ENCODE data around the gene OSTN.
"Not testable (repeated sequence)": the region's sequence is repeated elsewhere in the genome, so short reads cannot be mapped to it uniquely, and the experiment has no call there.

The OSTN gene

DNA sequence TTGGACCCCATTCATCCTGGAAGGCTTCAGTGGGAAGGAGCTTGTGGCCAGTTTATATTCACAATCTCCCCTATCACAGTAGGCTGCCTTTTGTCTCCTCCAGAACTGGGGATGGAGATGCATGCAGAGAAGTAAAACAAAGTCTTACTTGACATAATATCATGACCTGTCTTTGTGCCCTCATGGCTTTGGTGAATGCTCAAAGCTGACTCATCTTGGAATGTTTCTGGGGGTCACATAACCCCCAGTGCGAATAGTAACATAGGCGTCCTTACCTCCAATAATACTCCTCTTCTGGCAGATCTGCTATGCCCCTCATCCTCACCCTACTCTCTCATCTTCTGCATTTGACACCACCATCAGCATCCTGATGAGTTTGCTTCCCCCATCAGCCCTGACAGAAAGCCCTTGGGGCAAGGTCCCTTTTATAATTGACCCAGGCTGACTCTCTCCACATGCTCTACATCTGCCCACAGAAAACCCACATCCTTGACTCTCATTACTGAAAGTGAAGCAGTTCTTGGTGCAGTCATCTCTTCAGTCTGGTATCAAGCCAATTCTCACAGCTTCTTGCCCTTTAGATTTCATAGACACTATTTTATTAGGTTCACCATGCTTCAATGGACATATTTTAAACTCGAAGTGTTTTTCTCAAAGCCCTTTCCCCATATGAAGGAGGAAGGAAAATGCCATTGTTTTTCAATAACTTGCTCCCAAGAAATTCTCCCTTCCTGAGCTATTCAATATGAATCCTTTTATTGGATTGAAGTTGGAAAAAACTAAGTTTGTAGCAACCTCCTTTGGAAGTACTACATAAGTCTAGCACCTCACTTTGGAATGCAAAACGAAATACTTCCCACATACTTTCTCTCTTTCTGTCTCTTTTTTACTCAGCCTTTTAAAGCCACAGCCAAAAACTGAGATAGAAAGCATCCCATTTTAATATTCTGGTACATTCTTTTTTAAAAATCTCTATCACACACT is 36.6 kb downstream of the OSTN start:
- no peak for DNase-seq

DNA sequence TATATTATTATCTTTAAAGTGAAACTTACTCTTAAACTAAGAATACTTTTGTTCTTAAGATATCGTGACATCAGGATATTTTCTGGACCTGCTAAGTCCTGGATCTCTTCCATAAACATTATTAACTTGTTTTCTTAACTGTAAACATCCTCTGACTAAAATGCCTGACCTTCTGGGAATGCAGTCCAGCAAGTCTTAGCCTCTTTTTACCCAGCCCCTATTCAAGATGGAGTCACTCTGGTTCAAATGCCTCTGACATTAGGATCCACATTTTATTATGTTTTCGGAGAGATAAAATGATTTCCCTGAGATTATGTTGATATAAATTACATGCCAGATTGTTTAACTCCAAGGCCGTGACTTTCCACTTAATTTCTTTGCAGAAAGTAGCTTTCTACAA is 37.6 kb downstream of the OSTN start:
- DNase-seq = no peak

DNA sequence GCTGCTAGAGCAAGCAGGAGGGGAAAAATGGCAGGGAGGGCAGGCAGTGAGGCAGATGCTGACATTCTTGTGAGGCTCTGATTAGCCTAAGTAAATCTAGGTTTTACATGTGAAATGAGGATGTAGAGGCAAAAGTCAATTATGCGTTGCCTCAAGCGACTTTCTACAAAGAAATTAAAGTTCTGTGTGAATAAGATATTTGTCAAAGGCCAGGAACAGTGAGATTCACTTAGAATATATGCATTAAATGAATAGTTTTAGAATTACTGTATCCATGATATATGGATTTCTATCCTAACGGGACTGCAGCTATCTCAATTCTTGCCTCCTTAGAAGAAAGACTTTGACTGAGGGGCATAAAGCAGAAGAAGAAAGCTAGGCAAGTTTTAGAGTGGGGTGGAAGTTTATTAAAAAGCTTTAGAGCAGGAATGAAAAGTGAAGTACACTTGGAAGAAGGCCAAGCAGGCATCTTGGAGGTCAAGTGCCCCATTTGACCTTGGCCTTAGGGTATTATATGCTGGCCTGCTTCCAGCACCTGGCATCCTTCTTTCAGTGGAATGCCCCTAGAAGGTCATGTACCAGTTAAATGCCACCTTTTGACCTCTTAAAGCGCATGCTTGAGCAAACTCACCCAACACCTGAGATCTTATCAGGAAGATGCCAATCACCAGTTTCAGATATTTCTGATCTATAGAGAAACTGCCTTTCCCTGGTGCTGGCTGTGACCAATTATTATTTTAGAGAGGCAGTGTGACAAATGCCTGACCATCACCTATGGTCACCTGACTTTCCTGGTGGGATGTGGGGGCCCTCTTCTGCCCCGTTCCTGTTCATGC is 38.2 kb downstream of the OSTN start:
- DNase-seq = no peak

DNA sequence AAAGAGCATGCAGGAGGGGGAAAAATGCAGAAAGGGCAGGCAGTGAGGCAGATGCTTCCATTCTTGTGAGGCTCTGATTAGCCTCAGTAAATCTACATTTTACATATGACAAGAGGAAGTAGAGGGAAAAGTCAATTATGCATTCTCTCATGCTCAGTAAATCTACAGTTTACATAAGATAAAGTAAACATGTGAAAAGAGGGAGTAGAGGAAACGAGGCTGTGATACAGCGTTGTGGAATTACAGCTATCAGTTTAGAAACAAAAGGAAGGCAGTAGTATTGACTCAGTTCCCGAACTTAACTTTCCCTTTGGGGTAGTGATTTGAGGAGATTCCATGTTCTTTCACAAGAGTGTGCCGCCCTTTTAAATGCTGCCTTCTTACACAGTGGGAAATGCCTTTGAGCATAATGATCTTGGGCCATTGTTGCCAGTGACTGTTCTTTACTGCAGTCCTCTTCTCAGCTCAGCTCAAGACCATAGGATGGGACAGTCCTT is 39.3 kb downstream of the OSTN start:
- DNase-seq = no peak

DNA sequence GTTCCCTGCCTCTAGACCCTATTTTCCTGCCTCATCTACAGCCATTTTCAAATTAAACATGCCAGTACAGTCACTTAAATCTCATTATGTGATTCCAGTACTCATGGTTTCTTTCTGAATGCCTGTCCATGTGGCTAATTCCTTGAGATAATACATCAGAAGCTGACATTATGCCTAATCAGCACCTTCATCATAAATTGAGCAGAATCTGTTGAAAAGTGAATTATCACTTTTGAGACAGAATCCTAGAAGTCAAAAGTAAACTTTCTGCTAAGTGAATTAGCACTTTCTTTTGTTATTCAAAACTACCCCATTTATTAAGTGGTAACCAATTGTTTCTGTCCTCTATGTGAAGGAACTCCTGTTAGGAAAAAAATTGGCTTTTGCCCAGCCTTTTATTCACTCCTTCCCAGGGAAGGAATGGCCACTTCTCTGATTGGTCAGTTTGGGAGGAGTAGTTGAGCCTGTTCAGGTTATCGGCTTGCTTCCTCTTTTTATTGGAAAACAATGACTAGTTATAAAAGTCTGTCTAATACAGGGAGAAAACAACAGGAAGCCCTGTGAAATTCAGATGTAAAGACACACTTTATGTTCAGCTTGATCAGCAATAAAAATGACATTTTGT is 40.5 kb downstream of the OSTN start:
- DNase-seq = no peak

DNA sequence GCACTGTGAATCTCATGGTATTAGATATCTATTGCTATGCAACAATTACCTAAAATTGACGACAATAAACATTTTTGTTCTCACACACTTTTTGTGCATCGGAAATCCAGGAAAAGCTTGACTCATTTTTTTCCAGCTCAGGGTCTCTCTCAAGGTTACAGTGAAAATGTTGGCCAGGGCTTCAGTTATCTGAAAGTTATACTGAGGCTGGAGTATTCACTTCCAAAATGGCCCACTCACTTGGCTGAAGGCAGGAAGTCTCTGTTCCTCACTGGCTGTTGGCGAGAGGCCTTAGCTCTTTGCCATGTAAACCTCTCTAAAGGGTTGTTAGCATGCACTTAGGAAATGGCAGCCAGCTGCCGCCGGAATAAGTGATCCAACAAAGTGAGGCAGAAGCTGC is 41.4 kb downstream of the OSTN start:
- DNase-seq = no peak

DNA sequence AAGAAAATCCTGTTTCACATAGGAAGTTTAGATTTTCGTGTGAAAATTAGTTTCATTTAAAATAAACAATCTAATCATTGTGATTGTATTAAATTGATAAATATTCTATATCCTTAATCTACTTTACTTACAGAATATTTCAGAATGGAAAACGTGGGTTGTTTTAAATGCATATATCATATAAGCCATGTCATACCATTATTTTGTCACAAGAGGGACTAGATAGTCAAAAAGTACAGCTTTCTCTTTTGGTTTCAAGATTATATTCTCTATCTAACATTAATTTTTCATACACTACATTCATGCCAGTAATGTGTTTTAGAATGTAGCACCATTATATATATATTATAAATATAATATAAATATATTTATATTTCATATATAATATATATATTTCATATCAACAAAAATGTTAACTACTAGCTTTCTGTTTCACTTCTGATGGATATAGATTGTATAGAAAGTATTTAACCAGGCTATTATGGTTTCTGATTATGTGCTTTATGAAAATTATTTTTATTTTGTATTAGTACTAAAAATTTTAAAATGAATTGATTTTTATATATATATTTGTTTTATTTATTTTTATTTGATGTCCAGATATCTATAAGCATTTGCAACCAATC is 45.3 kb downstream of the OSTN start:
- DNase-seq = no peak

DNA sequence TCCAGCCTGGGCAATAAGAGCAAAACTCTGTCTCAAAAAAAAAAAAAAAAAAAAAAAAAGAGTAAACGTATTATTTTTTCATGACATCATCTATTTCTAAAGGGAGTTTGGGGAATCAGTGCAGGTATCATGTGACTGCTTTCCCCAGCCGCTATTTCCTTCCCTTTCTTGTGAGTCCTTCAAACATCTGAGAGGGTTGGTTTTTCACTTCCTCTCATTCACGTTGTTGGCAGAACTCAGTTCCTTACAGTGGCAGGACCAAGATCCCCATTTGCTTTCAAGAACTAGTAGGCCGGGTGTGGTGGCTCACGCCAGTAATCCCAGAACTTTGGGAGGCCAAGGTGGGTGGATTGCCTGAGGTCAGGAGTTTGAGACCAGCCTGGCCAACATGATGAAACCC is 47.0 kb downstream of the OSTN start:
- DNase-seq = not testable (repeated sequence)

DNA sequence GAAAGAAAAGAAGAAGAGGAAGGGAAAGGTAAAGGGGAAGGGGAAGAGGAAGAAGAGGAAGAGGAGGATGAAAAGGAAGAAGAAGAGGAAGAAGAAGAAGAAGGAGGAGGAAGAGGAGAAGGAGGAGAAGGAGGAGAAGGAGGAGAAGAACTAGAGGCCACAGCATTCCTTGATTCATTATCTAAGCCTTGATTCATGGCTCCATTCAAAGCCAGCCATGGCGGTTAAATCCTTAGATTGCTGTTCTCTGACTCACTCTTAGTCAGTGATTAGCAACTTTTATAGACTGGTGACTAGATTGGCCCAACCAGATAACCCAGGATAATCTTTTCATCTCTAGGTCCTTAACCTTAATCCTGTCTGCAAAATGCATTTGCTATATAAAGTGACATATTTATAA is 47.6 kb downstream of the OSTN start:
- DNase-seq = no peak

DNA sequence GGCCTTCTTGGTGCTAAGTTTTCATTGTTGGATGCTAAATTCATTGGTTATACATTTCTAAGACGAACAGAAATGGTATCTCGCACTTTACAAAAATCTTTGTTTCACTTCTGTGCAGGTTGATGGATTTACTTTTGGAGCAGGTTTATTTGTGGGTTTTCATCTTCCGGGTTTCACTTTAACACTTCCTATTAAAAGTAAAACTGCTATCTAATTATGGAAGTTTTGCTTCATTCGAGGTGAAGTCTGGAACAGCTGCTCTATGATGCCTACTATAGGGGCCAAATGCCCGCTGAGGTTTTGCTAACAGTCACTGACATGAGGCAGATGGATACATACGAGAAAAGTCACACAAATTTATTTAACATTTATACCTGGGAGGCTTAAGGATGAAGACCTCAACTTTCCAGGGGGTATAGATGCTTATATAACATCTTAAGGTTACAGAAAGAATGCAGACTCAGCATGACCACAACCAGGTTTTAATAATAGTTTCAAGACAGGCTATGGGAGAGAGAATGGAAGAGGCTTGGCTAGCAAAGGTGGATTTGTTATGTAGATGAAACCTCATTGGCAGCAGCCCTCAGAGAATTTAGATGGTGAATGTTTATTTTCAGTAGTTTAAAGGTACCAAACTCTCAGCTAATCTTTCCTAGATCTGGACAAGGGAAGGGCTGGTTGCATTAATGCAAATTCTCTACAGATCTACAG is 54.2 kb downstream of the OSTN start:
- DNase-seq = no peak

DNA sequence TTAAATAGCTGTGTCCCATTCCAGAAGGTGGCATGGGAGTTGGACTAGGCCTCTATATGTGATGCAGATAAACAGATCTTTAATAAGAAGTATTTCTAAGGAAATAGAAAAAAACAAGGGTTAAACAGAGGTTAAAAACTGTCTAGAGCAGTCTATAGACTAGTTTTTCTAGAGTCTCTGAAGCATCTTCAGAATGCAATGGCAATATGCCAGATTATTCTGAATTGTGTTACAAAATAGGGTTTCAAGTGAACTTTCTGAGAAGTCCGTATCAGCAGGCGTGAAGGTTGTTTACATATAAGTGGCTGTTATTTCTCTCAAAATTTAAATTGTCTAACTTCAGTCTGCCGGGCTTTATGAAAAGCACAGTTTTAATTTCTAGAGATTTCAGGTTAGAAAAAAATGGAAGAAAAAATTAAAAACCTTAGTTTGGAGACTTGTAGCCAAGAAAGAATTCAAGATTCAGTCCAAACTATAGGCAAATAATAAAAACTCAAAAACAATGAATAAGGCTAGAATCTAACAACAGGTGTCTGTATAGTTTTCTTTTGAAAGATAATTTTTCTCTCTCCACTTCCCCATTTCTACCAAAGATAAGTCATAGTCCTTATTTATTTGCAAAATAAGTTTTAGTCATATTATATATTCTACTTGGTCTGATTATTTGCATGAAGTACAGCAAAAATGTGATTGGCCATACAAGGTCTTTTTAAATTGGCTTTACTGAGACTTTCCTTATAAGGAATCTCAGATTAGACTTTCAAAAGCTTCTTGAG is 55.2 kb downstream of the OSTN start:
- no peak for DNase-seq

DNA sequence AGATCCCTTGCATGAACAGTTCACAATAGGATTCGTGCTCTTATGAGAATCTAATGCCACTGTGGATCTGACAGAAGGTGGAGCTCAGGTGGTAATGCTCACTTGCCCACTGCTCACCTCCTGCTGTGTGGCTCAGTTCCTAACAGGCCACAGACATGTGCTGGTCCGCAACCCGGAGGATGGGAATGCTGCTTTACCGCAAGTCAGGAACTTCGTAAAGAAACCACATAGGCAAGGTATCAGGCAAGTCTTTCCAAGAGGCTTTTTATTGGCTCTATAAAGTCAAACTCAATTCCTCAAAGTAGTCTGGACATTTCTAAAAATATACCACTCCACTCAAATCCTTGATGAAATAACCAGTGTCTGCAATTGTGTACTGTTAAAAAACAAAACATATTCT is 56.1 kb downstream of the OSTN start:
- no peak for DNase-seq

DNA sequence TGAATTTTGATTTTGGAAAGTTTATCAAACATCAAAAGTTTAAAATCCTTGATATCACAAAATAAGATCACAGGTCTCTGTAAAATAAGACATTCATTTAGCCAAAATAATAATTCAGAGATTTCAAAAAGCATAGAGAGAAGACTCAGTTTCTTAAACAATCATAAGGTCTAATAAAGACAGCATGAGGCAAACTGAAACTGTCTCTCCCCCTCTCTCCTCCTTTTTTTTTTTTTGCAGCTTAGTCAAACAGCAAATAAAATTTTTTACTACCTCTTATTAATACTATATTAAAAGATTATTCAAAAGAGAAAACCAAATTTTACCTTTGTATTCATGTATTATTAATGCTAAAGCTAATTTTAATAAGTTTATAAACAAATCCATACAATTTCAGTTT is 57.4 kb downstream of the OSTN start:
- DNase-seq = no peak

DNA sequence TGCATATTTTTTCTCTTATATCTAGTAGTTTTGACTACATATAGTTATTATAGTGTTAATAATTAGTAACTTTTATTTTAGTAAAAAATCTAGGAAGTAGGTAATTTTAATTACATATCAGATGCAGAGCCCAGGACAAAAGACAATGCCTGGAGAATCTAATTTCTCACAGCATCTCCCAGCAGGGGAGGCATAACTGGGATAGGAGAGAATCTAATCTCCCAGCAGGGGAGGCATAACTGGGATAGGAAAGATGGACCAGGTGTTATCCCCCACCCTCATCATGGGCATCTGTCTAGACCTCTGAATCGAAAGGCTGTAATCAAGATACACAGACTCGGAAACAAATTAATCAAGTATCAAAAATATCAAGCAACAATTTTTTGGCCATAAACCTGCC is 58.2 kb downstream of the OSTN start:
- no peak for DNase-seq

DNA sequence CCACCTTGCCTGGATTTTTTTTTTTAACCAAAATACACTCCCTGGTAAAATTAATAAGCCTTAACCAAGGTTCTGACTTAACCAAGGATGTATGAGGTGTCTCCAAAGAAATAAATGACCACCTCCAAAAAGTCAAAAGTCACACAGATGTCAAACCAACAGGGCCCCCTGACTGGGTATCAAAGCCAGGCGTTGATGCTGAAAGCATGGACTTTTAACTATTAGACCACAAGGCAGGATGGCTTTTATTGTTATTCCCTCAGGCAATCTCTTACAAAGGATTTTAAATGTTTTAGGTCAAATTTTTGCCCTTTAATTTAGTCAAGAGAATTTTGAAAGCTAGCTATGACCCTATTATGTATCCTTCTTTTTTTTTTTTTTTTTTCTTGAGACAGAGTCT is 60.4 kb downstream of the OSTN start:
- no peak for DNase-seq

DNA sequence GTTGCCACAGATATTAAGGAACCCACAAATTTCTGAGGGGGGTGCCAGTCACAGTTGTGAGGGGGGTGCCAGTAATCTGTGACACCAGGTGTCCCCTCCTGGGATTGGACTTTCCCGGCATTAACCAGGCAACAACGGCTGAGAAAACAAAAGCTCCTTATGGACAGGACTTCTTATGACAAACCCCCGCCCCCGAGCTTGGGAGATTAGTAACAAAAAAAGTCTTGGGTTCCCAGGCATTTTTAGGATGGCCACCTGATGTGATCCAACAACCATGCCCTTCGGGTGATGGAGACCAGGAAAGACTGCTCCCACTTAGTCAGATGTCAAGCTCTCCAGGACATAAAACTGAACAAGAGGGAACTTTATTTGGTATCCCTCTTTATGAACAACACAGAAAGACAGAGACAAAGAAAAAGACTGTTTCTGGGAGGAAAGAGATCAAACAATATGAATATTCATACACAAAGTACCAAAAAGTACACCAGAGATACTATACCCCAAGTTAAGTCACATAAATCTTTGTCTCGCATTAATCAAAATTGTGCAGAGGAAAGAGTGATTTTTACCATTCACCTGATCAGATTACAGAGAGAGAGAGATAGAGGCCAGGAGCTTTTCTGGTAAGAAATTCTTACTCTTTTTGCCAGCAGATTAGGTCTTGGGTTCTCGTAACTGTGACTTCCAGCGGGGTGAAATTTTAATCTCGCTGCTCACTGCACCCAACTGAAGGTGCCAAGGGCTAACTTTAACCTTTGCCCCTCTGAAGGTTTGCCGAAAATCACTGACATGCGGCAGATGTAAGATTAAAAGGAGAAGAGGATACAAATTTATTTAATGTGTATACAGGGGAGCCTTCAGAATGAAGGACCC is 61.6 kb downstream of the OSTN start:
- DNase-seq = no peak

DNA sequence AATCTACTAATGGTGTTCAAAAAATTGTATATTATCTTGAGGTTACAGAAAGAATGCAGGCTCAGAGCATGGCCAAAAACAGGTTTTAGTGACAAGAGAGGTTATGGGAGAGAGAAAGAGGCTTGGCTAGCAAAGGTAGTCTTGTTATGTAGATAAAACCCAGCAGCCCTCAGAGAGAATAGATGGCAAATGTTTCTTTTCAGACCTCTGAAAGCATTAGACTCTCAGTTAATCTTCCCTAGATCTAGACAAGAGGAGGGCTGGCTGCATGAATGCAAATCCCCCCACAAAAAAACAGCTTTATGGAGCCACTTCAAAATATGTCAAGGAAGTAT is 62.2 kb downstream of the OSTN start:
- DNase-seq = no peak

DNA sequence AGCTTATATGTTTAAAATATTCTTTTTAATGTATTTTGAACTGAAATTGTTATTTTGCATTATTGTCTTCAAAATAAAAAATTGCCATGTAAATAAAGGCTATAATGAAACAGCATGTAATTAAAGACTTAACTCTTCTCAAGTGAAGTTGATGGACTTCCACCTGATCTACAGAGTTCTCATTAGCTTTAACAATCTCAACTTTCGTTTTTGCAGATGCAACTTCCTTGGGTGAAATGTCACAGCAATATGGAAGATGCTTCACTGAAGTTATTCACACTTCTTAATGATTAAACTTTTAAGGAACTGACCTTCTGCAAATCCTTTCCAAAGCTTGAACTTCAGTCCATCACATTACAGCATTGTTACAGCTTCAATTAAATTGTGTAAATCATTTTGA is 63.6 kb downstream of the OSTN start:
- no peak for DNase-seq

DNA sequence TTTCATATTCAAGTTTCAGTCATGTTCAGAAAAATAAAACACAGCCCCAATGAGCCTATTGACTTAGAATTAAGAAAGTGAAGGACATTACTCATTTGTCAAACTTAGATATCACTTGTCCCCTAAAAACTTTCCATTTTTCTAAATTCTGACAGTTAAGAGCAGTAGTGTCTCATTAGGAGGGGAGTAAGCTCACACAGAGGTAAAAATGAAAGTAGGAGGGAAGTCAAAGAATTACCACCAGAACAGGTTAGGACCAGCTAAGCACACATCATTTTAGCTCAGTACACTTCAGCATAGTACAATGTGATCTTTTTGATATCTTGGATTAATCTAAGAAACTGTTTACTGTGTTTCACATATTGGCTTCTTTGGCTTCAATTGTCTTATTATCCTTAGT is 64.3 kb downstream of the OSTN start:
- no peak for DNase-seq

DNA sequence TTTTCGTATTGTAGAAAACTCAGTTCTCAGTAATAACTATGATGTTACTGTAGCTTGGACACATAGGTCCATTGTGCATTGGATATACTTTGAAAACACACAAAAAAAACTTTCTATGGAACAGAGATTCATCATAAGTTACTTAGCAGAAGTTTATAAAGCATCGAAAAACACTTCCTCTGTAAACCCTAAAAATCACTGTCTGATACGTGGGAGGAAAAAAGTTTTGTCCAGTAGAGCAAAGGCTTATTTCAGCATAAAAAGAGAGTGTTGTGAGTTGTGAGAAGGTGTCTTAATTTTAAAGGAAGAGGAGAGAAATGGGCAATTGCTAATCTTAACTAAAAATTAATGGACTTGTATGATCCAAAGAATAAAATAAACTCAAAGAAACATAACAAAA is 64.8 kb downstream of the OSTN start:
- DNase-seq = no peak

DNA sequence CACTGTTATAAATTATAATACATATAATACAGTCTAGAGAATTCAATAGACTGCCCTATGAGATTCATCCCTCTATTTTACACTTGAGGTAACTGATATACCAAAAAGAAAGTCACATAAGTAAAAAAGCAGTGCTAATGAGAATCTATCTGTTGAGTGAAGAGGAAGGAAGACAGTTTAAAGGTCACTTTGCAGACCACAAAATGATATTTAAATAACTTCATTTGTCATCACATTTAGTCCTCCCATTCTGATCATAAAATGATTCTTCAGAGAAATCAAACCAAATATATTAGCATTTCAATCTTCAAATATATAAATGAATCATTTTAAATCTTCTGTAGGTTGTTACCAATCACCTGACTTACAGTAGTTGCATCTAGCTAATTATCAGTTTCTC is 69.7 kb downstream of the OSTN start:
- DNase-seq = no peak
